Panc1 (cell line): ENCODE measurements around the gene GPR137.
A peak's percentile ranks its signal among the peaks of the same experiment; 100 is the strongest.

ENCODE experiments used
- POLR2AphosphoS5 ChIP-seq: IDR thresholded peaks from 2 replicates; pipeline ENCODE4 v1.6.1; 2012; ENCODE audit warnings: mild to moderate bottlenecking, low read depth, low read length, moderate library complexity
- REST ChIP-seq, 2 experiments: IDR thresholded peaks; 2 replicates each; pipeline ENCODE4 v1.6.1; 2011 to 2012; ENCODE audit warnings: low read depth in 2 of 2, control low read depth in 1 of 2, low read length in 1 of 2, mild to moderate bottlenecking in 1 of 2, moderate library complexity in 1 of 2; ENCODE audit not compliant: insufficient read depth in 1 of 2
- SIN3A ChIP-seq: IDR thresholded peaks from 2 replicates; pipeline ENCODE4 v1.6.1; 2012; ENCODE audit warnings: low read depth, mild to moderate bottlenecking, low read length, moderate library complexity, borderline replicate concordance; ENCODE audit not compliant: insufficient read depth
- TCF7L2 ChIP-seq: IDR thresholded peaks from 2 replicates; pipeline ENCODE4 v1.6.1; 2011; ENCODE audit warnings: mild to moderate bottlenecking, low read depth, low read length, inconsistent platforms
- TF ChIP-seq, protein P1 (sequence below): fragments of 450-650 bp; IDR thresholded peaks from 2 replicates; pipeline ENCODE4 v1.5.1; 2017; ENCODE audit warnings: mild to moderate bottlenecking

DNA sequence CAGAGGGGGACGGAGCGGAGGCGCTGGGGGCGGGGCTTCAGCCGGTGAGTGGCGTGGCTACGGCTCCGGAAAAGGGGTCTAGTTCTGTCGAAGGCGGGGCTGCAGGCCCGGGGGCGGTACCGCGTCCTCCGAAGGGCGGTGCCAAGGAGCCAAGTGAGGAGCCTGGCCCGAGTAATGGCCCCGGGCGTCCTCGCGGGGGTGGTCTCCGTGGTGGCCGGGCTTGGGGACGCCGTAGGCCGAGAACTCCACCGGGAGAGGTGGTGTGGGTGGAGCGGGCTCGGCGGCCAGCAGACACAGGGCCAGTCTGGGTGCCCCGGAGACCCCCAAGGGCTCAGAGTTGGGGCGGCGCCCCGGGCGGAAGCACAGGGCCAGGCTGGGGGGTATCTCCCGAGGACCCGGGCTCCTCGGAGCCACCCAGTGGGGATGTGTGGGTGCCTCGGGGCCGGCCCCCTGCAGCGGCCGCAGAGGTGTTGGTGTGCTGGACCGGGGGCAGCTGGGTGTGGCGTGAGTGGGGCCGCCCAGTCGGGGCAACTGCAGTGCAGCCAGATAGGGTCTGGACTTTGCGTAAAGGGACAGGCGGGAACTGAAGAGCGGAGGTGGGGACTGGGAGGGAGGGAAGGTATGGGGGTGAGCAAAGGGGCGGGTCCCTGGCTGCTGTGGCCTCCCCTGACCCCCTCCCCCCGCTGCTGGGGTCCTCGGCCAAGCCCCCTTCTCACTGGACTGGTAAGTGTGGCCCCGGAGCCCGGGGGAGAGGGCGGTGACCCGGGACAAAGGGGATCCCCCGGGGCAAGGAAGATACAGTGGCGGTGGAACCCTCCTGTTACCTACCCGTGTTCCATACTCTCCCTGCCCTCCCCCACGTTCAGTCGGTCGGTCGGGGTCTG, 43.9 kb upstream of the GPR137 start:
- TF ChIP-seq, protein P1, sequence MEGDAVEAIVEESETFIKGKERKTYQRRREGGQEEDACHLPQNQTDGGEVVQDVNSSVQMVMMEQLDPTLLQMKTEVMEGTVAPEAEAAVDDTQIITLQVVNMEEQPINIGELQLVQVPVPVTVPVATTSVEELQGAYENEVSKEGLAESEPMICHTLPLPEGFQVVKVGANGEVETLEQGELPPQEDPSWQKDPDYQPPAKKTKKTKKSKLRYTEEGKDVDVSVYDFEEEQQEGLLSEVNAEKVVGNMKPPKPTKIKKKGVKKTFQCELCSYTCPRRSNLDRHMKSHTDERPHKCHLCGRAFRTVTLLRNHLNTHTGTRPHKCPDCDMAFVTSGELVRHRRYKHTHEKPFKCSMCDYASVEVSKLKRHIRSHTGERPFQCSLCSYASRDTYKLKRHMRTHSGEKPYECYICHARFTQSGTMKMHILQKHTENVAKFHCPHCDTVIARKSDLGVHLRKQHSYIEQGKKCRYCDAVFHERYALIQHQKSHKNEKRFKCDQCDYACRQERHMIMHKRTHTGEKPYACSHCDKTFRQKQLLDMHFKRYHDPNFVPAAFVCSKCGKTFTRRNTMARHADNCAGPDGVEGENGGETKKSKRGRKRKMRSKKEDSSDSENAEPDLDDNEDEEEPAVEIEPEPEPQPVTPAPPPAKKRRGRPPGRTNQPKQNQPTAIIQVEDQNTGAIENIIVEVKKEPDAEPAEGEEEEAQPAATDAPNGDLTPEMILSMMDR, result no peak
- TF ChIP-seq POLR2AphosphoS5 (peak; percentile 32; the same call in 1 of the 2 replicates), REST (IDR thresholded peaks at IDR 0.05; ENCODE audit: insufficient read depth in 1 of 2, low read depth in 2 of 2, low read length in 1 of 2) (no peak), SIN3A (no peak; the same call in 1 of the 2 replicates), TCF7L2 (no peak)
